Left colon (tissue), 2 donors: Measurements from ENCODE around the gene ABCA2. TPM values are rescaled to one million over a fixed set of nuclear protein-coding genes. Genes with fewer than 3 reads are reported as not detected.
A peak's percentile ranks its signal among the peaks of the same experiment; 100 is the strongest.
"Not testable (repeated sequence)": the region's sequence is repeated elsewhere in the genome, so short reads cannot be mapped to it uniquely, and the experiment has no call there.

ENCODE experiments used
- ATAC-seq: fragments of 200-7000 bp; cut with Tn5 transposase; one replicate; pipeline ENCODE4 v1.9.1; 2020; ENCODE audit warnings: mild to moderate bottlenecking, moderate library complexity
- DNase-seq, 2 donors: peaks; one replicate each; pipeline ENCODE4 v3.0.0-alpha.2; 2020
- intact Hi-C, 2 donors: fragments of 100-400 bp; cut with DNase I in 1 of 2; cut with micrococcal nuclease in 1 of 2; formaldehyde crosslinking; loops; one replicate each; pipeline versions ENCODE4 v1.11.2 to v1.14.0; 2022; cut with DNase I, micrococcal nuclease
- total RNA-seq, 2 donors: library from RNA; stranded (reverse); fragmentation: NEBNext Ultra II Directional; extraction: Animal tissue kit (Norgen Biotek cat#: 25700); gene quantifications; one replicate each; pipeline ENCODE4 v1.2.1, GENCODE V29; 2021
- donor health status: DM: no; HTN: no; CAD: no.
- donor health status: DM: yes; HTN: yes; CAD: no.

The ABCA2 gene
- total RNA-seq, 2 donors from 2014 or later = 55.5 to 56.0 TPM

DNA sequence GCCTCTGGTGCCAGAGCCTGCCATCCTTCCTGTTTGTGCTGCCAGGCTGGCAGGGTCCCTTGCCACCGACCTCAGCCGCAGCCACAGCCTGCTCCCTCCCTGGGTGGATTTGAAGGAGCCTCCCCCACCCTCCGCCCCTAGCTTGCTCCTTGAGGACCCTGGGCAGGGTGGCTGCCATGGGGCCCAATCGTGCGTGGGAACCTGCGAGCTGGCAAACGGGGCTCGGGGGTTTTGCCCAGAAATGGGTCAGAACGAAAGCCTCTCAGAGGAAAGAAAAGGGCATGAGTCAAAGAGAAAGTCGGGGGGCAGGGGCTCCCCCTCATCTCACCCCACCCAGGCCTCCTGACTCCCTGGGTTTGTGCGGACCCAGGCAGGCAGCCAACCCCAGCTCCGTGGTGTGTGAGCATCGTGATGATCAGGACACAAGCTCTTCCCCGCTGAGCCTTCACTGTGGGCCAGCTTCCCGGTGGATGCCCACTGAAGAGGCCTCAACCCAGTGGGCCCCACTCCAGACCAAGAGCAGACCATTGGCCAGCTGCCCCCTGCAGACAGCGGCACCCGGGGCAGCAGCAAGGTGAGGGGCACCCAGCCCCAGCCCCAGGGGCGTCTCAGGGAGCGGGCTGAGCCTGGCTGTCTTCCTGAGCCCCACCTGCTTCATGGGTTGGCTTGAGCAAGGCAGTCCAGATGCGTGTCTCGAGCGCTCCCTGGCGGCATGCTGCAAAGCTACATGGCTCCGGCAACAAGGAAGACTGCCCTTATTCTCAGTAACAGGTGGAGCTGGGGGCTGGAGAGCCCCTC is 6.9 kb upstream of the ABCA2 start:
- peak; percentile 84 for ATAC-seq
- intact Hi-C loops = loop anchor here in 1 of 2 donors (5.0 kb wide), 1 partner anchor 248 kb away; no protein-coding TSS in a partner anchor
- peak; percentile 80 to 81 for DNase-seq

DNA sequence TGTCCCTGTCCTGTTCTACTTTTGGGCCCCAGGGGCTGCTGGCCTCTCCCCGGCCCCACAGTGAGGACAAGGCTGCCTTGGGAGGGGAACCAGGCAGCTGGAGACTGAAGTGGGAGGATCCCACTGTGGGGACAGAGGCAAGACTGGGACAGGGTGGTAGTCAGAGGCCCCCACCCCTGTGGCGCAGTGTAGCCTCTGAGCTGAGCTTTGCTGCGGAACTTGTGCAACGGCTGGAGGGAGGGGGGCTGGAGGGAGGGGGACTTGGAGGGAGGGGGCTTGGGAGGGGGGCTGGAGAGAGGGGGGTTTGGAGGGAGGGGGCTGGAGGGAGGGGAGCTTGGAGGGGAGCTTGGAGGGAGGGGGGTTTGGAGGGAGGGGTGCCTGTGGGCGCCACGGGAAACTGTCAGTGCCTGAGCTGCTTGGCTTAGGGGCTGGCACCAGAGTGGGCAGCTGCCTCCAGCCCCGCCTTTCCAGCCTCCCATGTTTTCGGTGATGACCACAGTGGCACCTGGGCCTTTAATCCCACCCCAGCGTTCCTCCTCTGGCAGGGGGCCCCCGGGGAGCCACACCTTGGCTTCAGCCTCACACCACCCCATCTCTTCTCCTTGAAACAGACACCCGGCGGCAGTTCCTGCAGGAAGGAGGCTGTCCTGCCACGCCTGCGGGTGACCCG is 6.1 kb upstream of the ABCA2 start:
- DNase-seq = peak; percentile 76 to 78
- intact Hi-C loops = no loop called here
- ATAC-seq = peak; percentile 79

DNA sequence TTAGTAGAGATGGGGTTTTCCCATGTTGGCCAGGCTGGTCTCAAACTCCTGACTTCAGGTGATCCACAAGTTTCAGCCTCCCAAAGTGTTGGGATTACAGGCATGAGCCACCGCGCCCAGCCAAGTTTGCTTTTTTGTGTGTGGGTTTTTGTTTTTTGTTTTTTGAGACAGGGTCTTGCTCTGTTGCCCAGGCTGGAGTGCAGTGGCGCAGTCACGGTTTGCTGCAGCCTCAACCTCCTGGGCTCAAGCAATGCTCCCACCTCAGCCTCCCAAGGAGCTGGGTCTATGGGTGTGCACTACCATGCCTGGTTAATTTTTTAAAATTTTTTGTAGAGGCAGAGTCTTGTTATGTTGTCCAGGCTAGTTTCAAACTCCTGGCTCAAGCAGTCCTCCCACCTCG is 5.4 kb upstream of the ABCA2 start:
- intact Hi-C loops, DNase-seq, ATAC-seq: not testable (repeated sequence)

DNA sequence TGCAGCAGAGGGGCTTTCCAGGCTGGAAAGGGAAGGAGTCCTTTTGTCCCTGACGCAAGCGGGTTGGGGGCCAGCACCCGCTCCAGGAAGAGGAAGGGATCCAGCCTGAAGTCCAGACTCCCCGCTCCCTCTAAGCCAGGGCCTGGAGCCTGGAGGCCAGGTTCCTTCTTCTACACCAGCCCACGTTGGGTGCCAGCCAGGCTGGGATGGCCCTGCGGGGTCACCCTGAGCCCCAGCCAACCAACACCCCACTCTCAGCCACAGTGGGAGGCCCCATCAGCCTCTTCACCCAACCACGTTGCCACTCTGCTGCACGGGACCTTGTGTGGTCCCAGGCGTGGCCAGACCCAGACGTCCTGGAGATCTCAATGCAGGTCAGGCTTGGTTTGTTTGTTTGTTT is 4.8 kb upstream of the ABCA2 start:
- intact Hi-C loops = no loop called here
- DNase-seq (no peak), ATAC-seq (no peak)

DNA sequence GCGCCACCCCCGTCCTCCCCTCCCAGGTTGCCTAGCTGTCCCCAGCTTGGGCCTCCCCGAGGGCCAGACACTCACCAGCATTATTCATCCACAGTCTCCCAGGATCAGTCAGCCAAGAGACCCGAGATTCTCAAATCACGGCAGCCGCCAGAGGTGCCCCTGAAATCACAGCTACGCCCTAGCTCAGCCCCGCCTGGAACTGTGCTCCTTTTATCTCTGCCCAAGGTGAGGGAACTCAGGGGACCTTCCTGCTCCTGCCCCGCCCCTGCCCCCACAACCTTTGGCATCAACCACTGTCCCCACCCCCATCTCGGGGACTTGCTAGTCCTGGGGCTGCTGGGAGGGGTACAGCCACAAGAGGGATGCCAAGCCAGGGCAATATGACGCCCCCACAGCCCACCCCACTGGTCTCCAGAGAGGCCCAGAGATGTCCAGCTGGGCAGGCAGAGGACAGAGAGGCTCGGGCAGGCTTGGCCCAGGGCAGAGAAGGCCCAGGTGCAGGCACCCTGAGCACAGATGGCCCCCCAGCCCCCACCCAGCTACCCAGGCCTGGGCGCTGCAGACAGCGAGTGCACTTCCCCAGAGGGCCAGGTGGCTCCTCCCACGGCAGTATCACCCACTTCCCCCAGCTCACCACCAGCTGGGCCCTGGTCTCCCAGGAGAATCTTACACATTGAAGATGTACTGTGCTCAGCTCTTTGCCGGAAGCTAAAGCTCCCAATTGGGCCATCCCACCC is 4.0 kb upstream of the ABCA2 start, which contains the start of gene FUT7:
FUT7 (minus strand) TSS at position 185 of the 737 bp plus-strand sequence; CDS start at position 88, 97 bp downstream.
- intact Hi-C loops = no loop called here
- no peak for DNase-seq
- no peak for ATAC-seq

DNA sequence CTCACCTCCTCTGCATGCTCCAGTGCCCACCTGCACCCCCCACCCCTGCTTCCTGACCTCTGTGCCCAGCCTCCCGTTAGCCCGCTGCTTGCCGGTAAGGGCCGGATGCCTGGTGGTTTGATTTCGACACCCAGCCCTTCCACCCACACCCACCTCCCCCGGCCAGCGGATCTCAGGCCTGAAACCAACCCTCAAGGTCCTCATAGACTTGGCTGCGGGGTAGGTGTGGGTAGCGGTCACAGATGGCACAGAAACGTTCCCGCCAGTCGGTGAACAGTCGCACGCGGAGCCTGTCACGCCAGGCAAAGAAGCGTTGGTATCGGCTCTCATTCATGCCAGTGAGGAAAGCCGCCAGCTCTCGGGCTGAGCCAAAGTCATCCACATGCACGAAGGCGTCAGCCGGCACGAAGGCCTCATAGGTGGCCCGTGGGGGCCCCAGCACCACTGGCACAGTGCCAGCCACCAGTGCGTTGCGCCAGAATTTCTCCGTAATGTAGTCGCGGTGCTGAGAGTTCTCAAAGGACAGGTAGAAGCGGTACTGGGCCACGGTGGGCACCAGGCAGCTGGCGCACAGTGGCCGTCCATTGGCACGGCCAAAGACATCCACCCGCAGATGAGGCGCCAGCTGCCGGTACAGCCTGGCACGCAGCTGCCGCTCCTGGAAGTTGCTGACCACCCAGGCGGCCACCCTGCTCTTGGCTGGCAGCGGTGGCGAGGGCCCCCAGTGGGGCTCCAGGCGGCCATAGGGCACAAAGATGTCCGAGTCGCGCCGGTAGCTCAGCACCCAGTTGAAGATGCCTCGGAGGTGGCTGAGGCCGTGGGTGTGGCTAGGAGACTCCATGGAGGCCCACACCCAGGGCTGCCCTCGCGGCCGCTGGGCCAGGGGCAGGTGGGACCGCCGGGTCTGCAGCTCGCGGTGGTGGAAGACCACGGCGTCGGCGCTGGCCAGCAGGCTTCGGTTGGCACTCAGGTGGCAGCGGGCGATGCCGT is 2.8 kb upstream of the ABCA2 start:
- DNase-seq = peak in 1 of 2 donors; percentile 51
- intact Hi-C loops = no loop called here
- no peak for ATAC-seq

DNA sequence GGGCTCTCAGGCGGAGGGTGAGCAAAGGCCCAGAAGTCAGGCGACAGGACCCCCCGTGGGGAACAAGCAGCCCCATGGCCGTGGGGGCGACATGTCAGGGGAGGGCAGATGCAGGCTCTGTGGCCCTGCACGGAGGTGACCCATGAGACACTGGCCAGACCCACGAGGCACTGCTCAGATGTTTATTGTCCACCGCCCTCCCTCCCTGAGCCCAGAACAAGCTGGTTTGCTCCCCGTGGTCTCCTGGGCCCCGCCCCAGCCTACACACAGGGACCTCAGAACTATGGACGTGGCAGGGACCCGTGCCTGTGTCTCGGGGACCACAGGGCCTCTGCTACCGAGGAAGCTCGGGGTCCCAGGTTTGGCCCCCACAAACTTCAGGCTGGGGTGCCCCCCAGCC is 2.0 kb upstream of the ABCA2 start:
- ATAC-seq (no peak), DNase-seq (no peak)
- intact Hi-C loops = no loop called here

DNA sequence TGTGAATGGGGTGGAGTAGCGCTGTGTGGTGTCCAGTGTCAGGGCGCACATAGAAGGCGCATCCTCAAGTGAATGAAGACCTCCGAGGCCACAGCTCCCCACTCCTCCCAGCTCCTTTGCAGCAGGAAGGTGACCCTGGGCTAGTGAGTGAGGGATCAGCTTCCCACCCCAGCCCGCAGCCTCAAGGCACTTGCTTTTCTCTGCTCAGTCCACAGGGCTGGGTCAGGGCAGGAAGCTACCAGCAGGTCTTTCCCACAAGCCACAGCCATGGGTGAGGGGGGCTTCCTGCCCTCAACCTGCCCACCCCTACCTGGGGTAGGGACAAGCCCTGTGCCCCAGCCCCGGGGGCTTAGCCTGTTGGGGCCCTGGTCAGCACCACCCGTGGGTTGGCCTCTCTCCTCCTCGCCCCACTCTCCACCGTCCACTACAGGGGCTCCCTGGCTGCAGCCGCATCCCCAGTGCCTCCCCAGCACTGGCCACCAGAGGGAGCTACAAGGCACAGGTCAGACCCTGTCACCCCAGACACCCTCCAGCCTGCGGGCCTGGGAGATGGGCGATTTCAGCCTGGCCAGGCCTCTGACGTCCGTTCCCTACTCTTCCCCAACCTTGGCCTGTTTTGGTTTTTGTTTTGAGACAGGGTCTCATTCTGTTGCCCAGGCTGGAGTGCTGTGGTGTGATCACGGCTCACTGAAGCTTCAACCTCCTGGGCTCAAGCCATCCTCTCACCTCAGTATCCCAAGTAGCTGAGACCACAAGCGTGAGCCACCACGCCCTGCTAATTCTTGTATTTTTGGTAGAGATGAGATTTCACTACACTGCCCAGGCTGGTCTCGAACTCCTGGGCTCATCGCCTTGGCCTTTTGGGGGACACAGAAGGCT is 1.3 kb upstream of the ABCA2 start:
- ATAC-seq (peak; percentile 59), DNase-seq (peak; percentile 74 to 89)
- intact Hi-C loops = loop anchor here in 1 of 2 donors (10.0 kb wide), 1 partner anchor 84 kb away; the partner anchor contains the start of genes C8G and FBXW5

DNA sequence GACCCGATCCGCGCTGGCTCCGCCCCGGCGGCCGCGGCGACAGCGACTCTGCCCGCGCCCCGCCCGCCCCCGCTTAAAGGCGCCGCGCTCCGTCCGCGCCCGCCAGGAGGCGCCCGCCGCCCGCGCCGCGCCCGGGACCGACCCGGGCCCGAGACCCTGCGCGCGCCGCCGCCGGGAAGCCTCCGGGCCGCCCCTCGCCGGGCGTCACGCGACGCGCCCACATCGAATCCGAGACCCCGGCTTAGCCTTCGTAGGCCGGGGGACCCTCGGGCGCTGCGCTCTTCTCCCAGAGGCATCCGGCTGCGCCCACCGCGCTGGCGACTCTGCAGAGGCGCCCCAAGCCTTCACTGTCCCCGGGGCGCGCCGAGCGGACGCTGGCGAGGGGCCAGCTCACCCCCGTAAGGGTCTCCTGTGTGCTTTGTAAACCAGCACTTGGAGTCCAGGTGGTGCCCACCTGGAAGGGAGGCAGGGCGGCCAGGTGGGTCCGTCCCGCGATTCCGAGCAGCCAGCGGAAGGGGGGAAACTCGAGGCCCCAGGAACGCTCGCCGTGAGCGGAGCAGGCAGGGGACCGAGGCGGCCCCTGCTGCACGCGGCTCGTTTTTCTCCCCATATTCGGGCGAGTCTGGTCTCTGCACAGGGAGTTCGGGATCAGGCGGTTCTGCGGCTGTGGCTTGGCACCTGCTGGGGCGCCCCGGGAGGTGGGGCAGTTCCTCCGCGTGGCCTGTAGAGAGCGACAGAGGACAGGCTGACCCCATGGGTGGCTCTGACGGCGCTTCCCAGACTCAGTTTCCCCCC is 423 bp upstream of the ABCA2 start:
- DNase-seq = peak; percentile 77 to 81
- ATAC-seq = peak; percentile 71
- intact Hi-C loops = loop anchor here in 1 of 2 donors (10.0 kb wide), 1 partner anchor 84 kb away; the partner anchor contains the start of genes C8G and FBXW5

DNA sequence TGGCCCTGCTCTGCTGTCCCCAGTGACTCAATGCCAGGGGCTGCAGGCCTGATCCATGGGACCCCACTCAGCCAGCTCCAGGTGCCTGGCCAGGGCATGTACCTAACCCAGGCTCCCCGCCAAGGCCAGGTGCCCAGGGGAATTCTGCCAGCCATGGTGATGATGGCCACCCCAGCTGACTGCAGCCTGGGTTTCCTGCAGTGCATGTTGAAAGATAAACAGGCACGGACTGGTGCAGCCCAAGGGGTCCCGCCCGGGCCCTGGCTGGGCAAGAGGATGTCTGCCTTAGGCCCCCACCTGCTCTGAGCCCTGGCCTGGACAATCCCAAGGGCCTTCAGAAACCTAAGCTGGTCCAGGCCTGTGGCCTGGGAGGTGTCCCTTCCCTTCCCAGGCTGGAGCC is 1.2 kb downstream of the ABCA2 start:
- ATAC-seq (no peak), DNase-seq (no peak)
- intact Hi-C loops = loop anchor here in 1 of 2 donors (10.0 kb wide), 1 partner anchor 82 kb away; the partner anchor contains the start of genes C8G and FBXW5

DNA sequence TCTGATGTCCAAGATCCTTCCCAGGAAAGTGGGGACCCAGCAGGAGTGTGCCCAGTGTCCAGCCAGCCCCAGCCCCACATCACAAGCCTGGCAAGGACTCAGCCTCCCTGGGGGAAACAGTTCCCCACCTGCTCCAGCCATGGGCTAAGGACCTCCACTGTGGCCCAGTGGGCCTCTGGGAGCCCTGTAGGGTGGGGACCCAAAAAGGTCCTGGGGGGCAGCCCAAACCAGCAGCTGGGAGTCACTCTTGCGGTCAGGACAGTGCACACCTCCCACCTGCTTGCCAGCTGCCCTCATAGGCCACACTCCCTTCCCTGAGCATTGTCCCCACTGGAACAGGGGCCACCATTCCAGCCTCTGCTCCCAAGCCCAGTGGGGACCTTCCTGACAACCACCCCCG is 1.7 kb downstream of the ABCA2 start:
- intact Hi-C loops = loop anchor here in 1 of 2 donors (10.0 kb wide), 1 partner anchor 82 kb away; the partner anchor contains the start of genes C8G and FBXW5
- ATAC-seq (no peak), DNase-seq (no peak)

DNA sequence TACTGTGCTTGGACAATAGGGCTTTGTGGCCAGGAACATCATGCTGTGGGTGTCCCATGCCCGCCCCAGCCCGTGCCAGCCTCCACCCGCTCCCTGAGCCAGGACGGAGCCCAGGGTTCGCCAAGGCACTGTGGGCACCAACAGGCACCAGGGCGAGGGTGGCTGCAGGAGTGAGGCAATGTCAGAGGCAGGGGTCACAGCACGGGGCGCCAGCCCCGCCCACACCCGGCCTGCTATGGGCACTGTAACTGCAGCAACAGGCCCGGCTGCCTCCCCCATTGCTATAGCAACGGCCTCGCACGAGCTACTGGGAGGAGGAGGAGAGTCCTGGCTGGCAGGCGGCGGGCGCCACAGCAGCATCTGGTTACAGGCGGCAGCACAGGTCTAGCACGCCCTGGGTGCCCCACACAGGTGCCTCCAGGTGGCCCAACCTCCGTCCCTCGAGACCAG is 2.5 kb downstream of the ABCA2 start:
- peak; percentile 68 to 73 for DNase-seq

DNA sequence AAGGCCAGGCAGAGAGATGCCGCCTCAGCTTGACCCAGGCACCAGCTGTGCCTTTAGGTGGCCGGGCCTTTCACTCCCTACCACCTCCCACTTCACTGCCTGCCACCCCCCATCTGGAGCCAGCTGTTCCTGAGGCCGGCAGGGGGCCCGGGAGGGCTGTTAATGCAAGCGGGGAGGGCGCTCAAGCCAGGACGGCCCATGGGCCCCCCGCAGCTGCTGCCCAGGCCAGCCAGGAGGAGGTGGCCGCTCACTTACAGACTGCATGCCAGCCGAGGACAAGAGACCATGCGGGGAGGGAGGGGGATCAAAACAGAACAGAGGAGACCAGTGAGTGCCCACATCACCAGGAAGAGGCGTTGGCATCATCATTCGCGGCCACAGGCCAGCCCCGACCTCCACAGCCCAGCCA is 4.5 kb downstream of the ABCA2 start:
- DNase-seq (no peak), ATAC-seq (no peak)
- intact Hi-C loops = loop anchor here in 1 of 2 donors (10.0 kb wide), 1 partner anchor 79 kb away; the partner anchor contains the start of genes C8G and FBXW5

More for the DNA sequence above, 2.5 kb downstream of the ABCA2 start:
- intact Hi-C loops = loop anchor here in 1 of 2 donors (10.0 kb wide), 1 partner anchor 81 kb away; the partner anchor contains the start of genes C8G and FBXW5
- ATAC-seq = peak; percentile 16

DNA sequence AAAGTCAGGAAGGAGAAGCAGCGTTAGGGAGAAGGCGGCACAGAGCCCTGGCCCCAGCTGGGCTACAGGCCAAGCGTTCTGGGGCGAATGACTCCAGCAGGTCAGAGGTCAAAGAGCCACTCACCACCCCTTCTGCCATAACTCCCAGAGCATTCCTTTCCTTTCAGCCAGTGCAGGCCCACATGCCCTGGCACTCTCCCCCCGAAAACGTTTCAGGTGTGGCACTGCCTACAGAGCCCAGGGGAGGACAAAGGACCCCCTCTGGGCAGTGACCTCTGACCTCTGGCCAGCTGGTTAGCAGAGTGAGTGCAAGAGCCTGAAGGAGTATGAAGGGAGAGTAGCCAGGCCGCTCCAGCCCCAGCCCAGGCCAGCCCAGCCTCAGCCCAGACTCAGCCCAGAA is 4.9 kb downstream of the ABCA2 start:
- intact Hi-C loops = loop anchor here in 1 of 2 donors (10.0 kb wide), 1 partner anchor 78 kb away; the partner anchor contains the start of genes C8G and FBXW5
- DNase-seq (no peak), ATAC-seq (no peak)

DNA sequence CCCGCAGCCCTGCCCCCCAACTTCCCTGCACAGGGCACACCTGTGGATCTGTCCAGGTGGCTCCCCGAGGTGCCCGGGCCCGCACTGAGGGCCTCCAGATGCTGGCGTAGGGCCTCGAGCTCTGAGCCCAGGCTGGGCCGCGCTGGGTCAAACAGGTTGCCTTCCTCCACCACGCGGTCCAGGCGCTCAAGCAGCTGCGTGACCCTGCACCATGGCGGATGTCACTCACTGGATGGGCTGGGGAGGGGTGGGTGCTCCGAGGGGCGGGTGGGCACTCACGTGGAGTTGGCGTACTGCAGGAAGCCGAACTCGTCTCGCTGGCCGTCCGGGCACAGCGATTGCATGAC is 5.4 kb downstream of the ABCA2 start:
- no peak for ATAC-seq
- intact Hi-C loops = loop anchor here in 1 of 2 donors (10.0 kb wide), 1 partner anchor 78 kb away; the partner anchor contains the start of genes C8G and FBXW5
- DNase-seq = no peak
